T-helper 2 cell treated with Interferon-gamma antibody and Interleukin-4, amounts not matched to agents 5 μg/mL and 100 μg/mL, for 36 hours (primary cell): ENCODE results near the gene PLXNA3.
A peak's percentile ranks its signal among the peaks of the same experiment; 100 is the strongest.

Source experiments
- DNase-seq: peaks from one replicate; pipeline ENCODE4 v3.0.0; 2021; ENCODE audit warnings: low spot score
- H3K27ac Mint-ChIP-seq: one replicate; pipeline ENCODE4 v1.8.0; 2021; ENCODE audit warnings: mild to moderate bottlenecking, mixed read lengths
- H3K27me3 Mint-ChIP-seq: one replicate; pipeline ENCODE4 v1.8.0; 2021; ENCODE audit warnings: low read depth, mixed read lengths
- H3K36me3 Mint-ChIP-seq: one replicate; pipeline ENCODE4 v1.8.0; 2021; ENCODE audit warnings: low read depth, mixed read lengths
- H3K4me1 Mint-ChIP-seq: one replicate; pipeline ENCODE4 v1.8.0; 2021; ENCODE audit warnings: low read depth, mixed read lengths
- H3K4me3 Mint-ChIP-seq: one replicate; pipeline ENCODE4 v1.8.0; 2022; ENCODE audit warnings: mild to moderate bottlenecking, moderate library complexity, mixed read lengths
- H3K9me3 Mint-ChIP-seq: one replicate; pipeline ENCODE4 v1.8.0; 2021; ENCODE audit warnings: mixed read lengths

Gene PLXNA3

DNA sequence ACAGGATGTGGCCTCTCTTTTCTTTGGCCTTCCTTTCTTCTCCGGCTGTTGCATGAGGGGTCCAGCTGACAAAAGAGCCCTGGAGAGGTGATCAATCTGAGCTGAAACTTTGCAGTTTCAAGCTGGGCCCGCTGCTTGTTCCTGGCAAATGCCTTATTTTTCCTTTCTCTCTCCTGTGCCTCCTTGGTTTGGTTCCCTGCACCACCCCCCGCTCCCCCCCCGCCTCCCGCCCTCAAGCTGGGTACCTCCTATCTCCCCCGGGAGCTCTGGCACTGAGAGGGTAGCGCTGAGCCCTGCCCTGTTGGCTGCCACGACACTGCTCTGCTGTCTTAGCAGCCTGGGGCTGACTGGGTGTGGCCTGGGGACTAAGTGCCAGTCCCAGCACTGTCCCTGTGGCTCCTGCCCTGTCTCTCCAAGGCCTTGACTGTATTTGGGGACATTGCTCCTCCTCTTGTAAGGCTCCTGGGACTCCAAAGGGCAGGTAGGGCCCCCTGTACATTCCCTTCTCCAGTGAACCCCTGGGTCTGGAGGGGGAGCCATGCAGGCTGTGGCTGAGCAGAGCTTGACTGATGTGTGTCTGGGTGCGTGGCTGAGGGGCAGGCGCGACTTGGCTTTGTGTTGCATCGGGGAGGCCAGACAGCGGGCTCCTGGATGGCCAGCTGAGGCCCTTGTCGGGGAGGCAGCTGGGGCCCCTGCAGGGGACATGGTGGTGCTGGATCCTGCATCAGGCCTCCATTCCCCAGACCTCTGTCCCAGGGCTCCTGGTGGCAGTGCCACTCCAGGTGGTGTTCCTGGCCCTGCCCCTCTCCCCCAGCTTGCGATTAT lies 1.1 kb downstream of the PLXNA3 start:
- H3K36me3 Mint-ChIP-seq, result peaks cover 2% of the 10 kb centered on the region
- H3K4me1 Mint-ChIP-seq, result peaks cover 5% of the 10 kb centered on the region
- DNase-seq, result no peak
- H3K27ac Mint-ChIP-seq, result peak overlapping the region; percentile 75
- peak overlapping the region; percentile 78 for H3K4me3 Mint-ChIP-seq
- H3K9me3 Mint-ChIP-seq, result no peaks in the 10 kb centered on the region
- no peaks in the 10 kb centered on the region for H3K27me3 Mint-ChIP-seq

DNA sequence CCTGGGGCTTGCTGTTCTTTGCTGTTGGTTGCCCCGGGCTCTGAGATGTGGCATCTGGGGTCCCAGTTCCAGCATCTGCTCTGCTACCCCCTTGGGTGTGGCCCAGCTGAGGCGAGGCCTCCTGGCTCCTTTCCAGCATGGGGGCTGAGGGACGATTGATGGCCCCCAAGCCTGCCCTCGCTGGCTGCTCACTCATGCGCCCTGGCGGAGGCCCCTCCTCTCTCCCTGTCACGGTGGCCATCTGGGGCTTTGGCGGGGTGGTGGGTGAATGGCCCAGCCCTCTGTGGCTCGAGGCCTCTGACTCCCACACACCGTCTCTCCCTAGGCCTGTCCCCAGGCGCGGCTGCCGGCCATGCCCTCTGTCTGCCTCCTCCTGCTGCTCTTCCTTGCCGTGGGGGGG lies 1.8 kb downstream of the PLXNA3 start:
- no peak overlapping the region for H3K27ac Mint-ChIP-seq
- H3K4me1 Mint-ChIP-seq, result peaks cover 5% of the 10 kb centered on the region
- peak overlapping the region; percentile 36 for H3K4me3 Mint-ChIP-seq
- H3K27me3 Mint-ChIP-seq, result no peaks in the 10 kb centered on the region
- H3K36me3 Mint-ChIP-seq, result no peaks in the 10 kb centered on the region
- no peaks in the 10 kb centered on the region for H3K9me3 Mint-ChIP-seq
- no peak for DNase-seq

DNA sequence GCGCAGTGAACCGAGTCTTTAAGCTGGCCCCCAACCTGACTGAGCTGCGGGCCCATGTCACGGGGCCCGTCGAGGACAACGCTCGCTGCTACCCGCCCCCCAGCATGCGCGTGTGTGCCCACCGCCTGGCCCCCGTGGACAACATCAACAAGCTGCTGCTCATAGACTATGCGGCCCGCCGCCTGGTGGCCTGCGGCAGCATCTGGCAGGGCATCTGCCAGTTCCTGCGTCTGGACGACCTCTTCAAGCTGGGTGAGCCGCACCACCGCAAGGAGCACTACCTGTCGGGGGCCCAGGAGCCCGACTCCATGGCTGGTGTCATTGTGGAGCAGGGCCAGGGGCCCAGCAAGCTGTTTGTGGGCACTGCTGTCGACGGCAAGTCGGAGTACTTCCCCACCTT lies 2.2 kb downstream of the PLXNA3 start:
- Mint-ChIP-seq H3K4me1 (peaks cover 5% of the 10 kb centered on the region), H3K27me3 (no peaks in the 10 kb centered on the region), H3K4me3 (peak overlapping the region; percentile 36), H3K36me3 (no peaks in the 10 kb centered on the region), H3K27ac (no peak overlapping the region), H3K9me3 (no peaks in the 10 kb centered on the region)
- DNase-seq, result no peak

DNA sequence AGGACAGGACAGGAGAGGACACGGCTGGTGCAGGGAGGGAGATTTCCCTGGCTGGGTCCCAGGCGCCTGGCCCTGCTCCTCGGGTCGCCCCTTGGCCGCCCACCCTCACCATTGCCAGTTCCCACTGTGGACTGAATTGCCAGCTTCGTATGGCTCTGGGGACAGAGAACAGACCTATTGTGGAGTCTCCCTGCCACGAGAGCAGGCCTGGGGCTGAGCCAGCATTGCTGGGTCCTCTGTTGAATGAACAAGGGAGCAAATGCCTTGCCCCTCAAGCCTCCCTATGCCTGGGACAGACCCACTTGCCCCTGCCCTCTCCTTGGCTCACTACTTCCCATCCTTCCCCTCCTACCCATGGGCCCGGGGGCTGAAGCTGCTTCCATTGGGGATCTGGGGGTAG lies 4.3 kb downstream of the PLXNA3 start:
- Mint-ChIP-seq H3K9me3 (no peaks in the 10 kb centered on the region), H3K4me1 (peaks cover 1% of the 10 kb centered on the region), H3K27me3 (no peaks in the 10 kb centered on the region), H3K36me3 (no peaks in the 10 kb centered on the region), H3K27ac (no peak overlapping the region), H3K4me3 (no peak overlapping the region)
- DNase-seq, result no peak

- Mint-ChIP-seq H3K27me3 (no peaks in the 10 kb centered on the region), H3K27ac (no peak overlapping the region), H3K4me1 (no peaks in the 10 kb centered on the region), H3K9me3 (no peaks in the 10 kb centered on the region), H3K36me3 (no peaks in the 10 kb centered on the region), H3K4me3 (no peak overlapping the region)
- no peak for DNase-seq
Observed at GRCh38 chrX:154463611-154464220, 5.6 kb downstream of the PLXNA3 start.

GRCh38 chrX:154464806-154465365 lies 6.8 kb downstream of the PLXNA3 start:
- H3K4me1 Mint-ChIP-seq, result no peaks in the 10 kb centered on the region
- H3K9me3 Mint-ChIP-seq, result no peaks in the 10 kb centered on the region
- no peak overlapping the region for H3K4me3 Mint-ChIP-seq
- no peaks in the 10 kb centered on the region for H3K36me3 Mint-ChIP-seq
- no peak for DNase-seq
- no peaks in the 10 kb centered on the region for H3K27me3 Mint-ChIP-seq
- H3K27ac Mint-ChIP-seq, result no peak overlapping the region

DNA sequence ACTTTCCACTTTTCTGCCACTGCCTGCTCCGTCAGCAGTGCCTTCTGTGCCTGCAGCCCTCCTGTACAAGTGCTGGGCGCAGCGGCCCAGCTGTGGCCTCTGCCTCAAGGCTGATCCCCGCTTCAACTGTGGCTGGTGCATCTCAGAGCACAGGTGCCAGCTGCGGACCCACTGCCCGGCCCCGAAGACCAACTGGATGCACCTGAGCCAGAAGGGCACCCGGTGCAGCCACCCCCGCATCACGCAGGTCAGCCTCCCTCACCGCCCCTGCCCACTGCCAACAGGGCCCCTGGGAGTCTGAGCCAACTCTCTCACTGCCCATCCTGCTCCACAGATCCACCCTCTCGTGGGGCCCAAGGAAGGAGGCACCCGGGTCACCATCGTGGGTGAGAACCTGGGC lies 7.5 kb downstream of the PLXNA3 start:
- Mint-ChIP-seq H3K9me3 (no peaks in the 10 kb centered on the region), H3K27me3 (no peaks in the 10 kb centered on the region), H3K4me3 (no peak overlapping the region), H3K27ac (no peak overlapping the region), H3K4me1 (no peaks in the 10 kb centered on the region), H3K36me3 (no peaks in the 10 kb centered on the region)
- DNase-seq, result no peak

DNA sequence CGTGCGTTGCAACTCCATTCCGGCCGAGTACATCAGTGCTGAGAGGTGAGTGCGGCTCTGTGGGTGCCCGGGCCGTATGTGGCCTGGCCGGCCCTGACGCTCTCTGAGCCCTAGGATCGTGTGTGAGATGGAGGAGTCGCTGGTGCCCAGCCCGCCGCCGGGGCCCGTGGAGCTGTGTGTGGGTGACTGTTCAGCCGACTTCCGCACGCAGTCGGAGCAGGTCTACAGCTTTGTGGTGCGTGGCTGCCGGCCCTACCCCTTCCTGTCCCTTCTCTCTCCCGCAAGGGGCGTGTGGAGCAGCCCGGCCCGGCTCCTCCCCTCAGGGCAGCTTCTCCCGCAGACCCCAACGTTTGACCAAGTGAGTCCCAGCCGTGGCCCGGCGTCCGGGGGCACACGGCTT lies 8.0 kb downstream of the PLXNA3 start:
- DNase-seq, result no peak
- Mint-ChIP-seq H3K36me3 (no peaks in the 10 kb centered on the region), H3K27me3 (no peaks in the 10 kb centered on the region), H3K27ac (no peak overlapping the region), H3K4me3 (no peak overlapping the region), H3K4me1 (no peaks in the 10 kb centered on the region), H3K9me3 (no peaks in the 10 kb centered on the region)

GRCh38 chrX:154466907-154467306 lies 8.8 kb downstream of the PLXNA3 start:
- Mint-ChIP-seq H3K9me3 (no peaks in the 10 kb centered on the region), H3K27me3 (no peaks in the 10 kb centered on the region)

DNA sequence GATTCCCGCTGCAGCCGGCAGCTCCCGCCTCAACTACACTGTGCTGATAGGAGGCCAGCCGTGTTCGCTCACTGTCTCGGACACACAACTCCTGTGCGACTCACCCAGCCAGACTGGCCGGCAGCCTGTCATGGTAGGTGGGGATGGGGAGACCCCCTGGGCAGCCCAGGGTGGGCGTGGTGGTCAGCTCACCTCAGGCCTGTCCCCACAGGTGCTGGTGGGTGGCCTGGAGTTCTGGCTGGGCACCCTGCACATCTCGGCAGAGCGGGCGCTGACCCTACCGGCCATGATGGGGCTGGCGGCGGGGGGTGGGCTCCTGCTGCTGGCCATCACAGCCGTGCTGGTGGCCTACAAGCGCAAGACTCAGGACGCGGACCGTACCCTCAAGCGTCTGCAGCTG lies 9.5 kb downstream of the PLXNA3 start:
- Mint-ChIP-seq H3K4me1 (no peaks in the 10 kb centered on the region), H3K4me3 (no peak overlapping the region), H3K27me3 (no peaks in the 10 kb centered on the region), H3K9me3 (no peaks in the 10 kb centered on the region), H3K27ac (no peak overlapping the region), H3K36me3 (no peaks in the 10 kb centered on the region)
- DNase-seq, result no peak

More at GRCh38 chrX:154466907-154467306, 8.8 kb downstream of the PLXNA3 start:
- DNase-seq, result no peak
- Mint-ChIP-seq H3K36me3 (no peaks in the 10 kb centered on the region), H3K4me1 (no peaks in the 10 kb centered on the region), H3K4me3 (no peak overlapping the region), H3K27ac (no peak overlapping the region)

DNA sequence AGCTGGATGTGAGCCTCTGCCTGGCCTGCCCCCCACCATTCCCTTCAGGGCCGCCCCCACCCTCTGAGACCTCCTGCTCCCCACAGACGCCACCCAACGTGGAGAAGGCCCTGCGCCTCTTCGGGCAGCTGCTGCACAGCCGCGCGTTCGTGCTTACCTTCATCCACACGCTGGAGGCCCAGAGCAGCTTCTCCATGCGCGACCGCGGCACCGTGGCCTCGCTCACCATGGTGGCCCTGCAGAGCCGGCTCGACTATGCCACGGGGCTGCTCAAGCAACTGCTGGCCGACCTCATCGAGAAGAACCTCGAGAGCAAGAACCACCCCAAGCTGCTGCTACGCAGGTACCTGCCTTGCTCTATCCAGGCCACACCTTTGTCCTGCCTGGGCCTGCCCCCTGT lies 10.1 kb downstream of the PLXNA3 start:
- no peak overlapping the region for H3K4me3 Mint-ChIP-seq
- no peaks in the 10 kb centered on the region for H3K36me3 Mint-ChIP-seq
- no peaks in the 10 kb centered on the region for H3K27me3 Mint-ChIP-seq
- H3K27ac Mint-ChIP-seq, result no peak overlapping the region
- H3K4me1 Mint-ChIP-seq, result no peaks in the 10 kb centered on the region
- no peaks in the 10 kb centered on the region for H3K9me3 Mint-ChIP-seq
- no peak for DNase-seq

DNA sequence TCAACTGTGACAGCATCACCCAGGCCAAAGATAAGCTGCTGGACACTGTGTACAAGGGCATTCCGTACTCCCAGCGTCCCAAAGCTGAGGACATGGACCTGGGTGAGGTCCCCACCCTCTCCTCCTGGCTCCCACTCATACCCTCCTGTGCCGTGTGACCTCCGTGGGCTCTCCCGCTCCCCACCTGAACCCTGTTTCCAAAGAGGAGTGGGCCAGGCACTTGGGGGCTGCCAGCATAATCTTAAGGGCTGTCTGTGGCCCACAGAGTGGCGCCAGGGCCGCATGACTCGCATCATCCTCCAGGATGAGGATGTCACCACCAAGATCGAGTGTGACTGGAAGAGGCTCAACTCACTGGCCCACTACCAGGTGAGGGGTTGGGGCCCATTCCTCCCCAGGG lies 11.0 kb downstream of the PLXNA3 start:
- H3K9me3 Mint-ChIP-seq, result no peaks in the 10 kb centered on the region
- no peak for DNase-seq
- no peak overlapping the region for H3K27ac Mint-ChIP-seq
- H3K4me3 Mint-ChIP-seq, result no peak overlapping the region
- no peaks in the 10 kb centered on the region for H3K4me1 Mint-ChIP-seq
- H3K27me3 Mint-ChIP-seq, result no peaks in the 10 kb centered on the region
- no peaks in the 10 kb centered on the region for H3K36me3 Mint-ChIP-seq

DNA sequence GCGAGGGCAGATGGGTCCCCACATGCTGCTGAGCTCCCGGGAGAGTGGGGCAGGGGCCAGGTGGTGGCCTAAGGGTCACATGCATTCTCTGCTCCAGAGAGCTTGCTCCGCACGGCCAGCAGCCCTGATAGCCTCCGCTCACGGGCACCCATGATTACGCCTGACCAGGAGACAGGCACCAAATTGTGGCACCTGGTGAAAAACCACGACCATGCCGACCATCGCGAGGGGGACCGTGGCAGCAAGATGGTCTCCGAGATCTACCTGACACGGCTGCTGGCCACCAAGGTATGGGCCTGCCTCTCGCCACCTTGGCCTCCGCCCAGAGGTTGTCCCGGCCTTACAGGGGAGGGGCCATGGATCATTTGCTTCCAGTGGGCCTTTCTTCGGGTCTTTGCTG lies 11.8 kb downstream of the PLXNA3 start:
- H3K4me1 Mint-ChIP-seq, result no peaks in the 10 kb centered on the region
- DNase-seq, result no peak
- no peaks in the 10 kb centered on the region for H3K27me3 Mint-ChIP-seq
- no peaks in the 10 kb centered on the region for H3K36me3 Mint-ChIP-seq
- no peaks in the 10 kb centered on the region for H3K9me3 Mint-ChIP-seq
- no peak overlapping the region for H3K4me3 Mint-ChIP-seq
- no peak overlapping the region for H3K27ac Mint-ChIP-seq

DNA sequence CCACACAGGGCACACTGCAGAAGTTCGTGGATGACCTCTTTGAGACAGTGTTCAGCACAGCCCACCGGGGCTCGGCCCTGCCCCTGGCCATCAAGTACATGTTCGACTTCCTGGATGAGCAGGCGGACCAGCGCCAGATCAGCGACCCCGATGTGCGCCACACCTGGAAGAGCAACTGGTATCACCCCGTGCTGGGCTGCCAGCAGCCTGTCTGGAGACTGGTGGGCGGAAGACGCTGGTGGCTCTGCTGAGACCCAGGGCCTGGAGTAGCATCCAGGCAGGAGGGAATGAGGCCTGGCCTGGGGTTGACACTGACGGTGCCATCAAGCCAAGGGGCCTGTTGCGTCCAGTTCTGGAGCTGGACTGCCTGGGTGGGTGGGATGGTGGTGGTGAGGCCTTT lies 12.4 kb downstream of the PLXNA3 start:
- Mint-ChIP-seq H3K9me3 (no peaks in the 10 kb centered on the region), H3K4me1 (peaks cover 1% of the 10 kb centered on the region), H3K4me3 (no peak overlapping the region), H3K36me3 (no peaks in the 10 kb centered on the region), H3K27me3 (no peaks in the 10 kb centered on the region), H3K27ac (no peak overlapping the region)
- DNase-seq, result no peak
